CD4-positive, alpha-beta T cell (primary cell): Measurements from ENCODE around the gene HDAC4. TPM values are rescaled to one million over a fixed set of nuclear protein-coding genes. Genes with fewer than 3 reads are reported as not detected.

Source experiments
- ATAC-seq: fragments of 200-7000 bp; cut with Tn5 transposase; one replicate; pipeline ENCODE4 v1.10.0; 2022; ENCODE audit warnings: mild to moderate bottlenecking; ENCODE audit not compliant: poor library complexity
- CTCF ChIA-PET: fragments of 350-600 bp; sonication (Branson Sonifier 250); formaldehyde crosslinking; loops from one replicate; lab custom pipeline; 2021; ENCODE audit warnings: antibody characterized with exemption, inconsistent platforms; lab: Charles Lee
- POLR2A ChIA-PET: fragments of 350-600 bp; sonication (Branson Sonifier 250); formaldehyde crosslinking; loops from one replicate; lab custom pipeline; 2021; ENCODE audit warnings: antibody characterized with exemption, inconsistent platforms; lab: Charles Lee
- DNase-seq, 14 experiments: peaks; one replicate each; pipeline ENCODE4 v3.0.0-alpha.2; 2013 to 2020; ENCODE audit warnings: mixed read lengths in 2 of 14
- H3K27ac ChIP-seq, 2 donors: one replicate each; pipeline versions ENCODE4 v1.5.1 to v1.7.0; 2013; ENCODE audit warnings: low read length in 2 of 2, low read depth in 1 of 2, mild to moderate bottlenecking in 1 of 2
- H3K27me3 ChIP-seq, 2 experiments: 1 replicate in 1 of 2; 2 replicates in 1 of 2; pipeline versions ENCODE4 v1.6.1 to v1.7.0; 2013; ENCODE audit warnings: low read length in 2 of 2, control low read depth in 1 of 2, mild to moderate bottlenecking in 1 of 2, moderate library complexity in 1 of 2; ENCODE audit not compliant: insufficient read depth in 2 of 2, control insufficient read depth in 1 of 2
- H3K36me3 ChIP-seq: one replicate; pipeline ENCODE4 v1.6.1; 2013; ENCODE audit warnings: low read length, control low read depth; ENCODE audit not compliant: insufficient read depth
- H3K4me1 ChIP-seq: one replicate; pipeline ENCODE4 v1.6.1; 2013; ENCODE audit warnings: low read length, control low read depth; ENCODE audit not compliant: insufficient read depth
- H3K4me3 ChIP-seq: one replicate; pipeline ENCODE4 v1.5.1; 2013; ENCODE audit warnings: mild to moderate bottlenecking, low read length, moderate library complexity
- H3K9me3 ChIP-seq, 2 experiments: 1 replicate in 1 of 2; 2 replicates in 1 of 2; pipeline versions ENCODE4 v1.6.1 to v1.7.0; 2013; ENCODE audit warnings: low read length in 2 of 2, mild to moderate bottlenecking in 2 of 2, control low read depth in 1 of 2, moderate library complexity in 1 of 2; ENCODE audit not compliant: control insufficient read depth in 1 of 2, insufficient read depth in 1 of 2
- H3K27ac Mint-ChIP-seq: one replicate; pipeline ENCODE4 v1.8.0; 2020; ENCODE audit warnings: mixed read lengths
- H3K27me3 Mint-ChIP-seq: one replicate; pipeline ENCODE4 v1.8.0; 2021; ENCODE audit warnings: mixed read lengths
- H3K36me3 Mint-ChIP-seq: one replicate; pipeline ENCODE4 v1.8.0; 2021; ENCODE audit warnings: low read depth, mixed read lengths
- H3K4me1 Mint-ChIP-seq: one replicate; pipeline ENCODE4 v1.8.0; 2021; ENCODE audit warnings: low read depth, mixed read lengths
- H3K4me3 Mint-ChIP-seq: one replicate; pipeline ENCODE4 v1.8.0; 2020; ENCODE audit warnings: mild to moderate bottlenecking, mixed read lengths
- H3K9me3 Mint-ChIP-seq: one replicate; pipeline ENCODE4 v1.8.0; 2020; ENCODE audit warnings: mixed read lengths
- intact Hi-C, 2 experiments: fragments of 100-400 bp; cut with DNase I in 1 of 2; cut with micrococcal nuclease in 1 of 2; formaldehyde crosslinking; loops; one replicate each; pipeline versions ENCODE4 v1.15.1 to v1.9.0; 2023 to 2025; cut with DNase I, micrococcal nuclease
- total RNA-seq, 174 experiments: library from RNA in 2 of 174; stranded (reverse) in 2 of 174; gene quantifications; one replicate each; pipeline ENCODE4 v1.2.3 and lab custom pipeline; 2021 to 2026
- TF ChIP-seq, protein P1 (sequence below): fragments of 200-600 bp; IDR thresholded peaks from one replicate; pipeline ENCODE4 v1.8.0; 2022; ENCODE audit warnings: antibody characterized with exemption, mild to moderate bottlenecking

HDAC4 gene
- total RNA-seq, 2 experiments from 2014 or later, result 45.3 to 49.2 TPM

- CTCF ChIA-PET, result no interaction called here
- peaks cover 62% of the 10 kb centered on the region for H3K36me3 ChIP-seq
- TF ChIP-seq, protein P1, sequence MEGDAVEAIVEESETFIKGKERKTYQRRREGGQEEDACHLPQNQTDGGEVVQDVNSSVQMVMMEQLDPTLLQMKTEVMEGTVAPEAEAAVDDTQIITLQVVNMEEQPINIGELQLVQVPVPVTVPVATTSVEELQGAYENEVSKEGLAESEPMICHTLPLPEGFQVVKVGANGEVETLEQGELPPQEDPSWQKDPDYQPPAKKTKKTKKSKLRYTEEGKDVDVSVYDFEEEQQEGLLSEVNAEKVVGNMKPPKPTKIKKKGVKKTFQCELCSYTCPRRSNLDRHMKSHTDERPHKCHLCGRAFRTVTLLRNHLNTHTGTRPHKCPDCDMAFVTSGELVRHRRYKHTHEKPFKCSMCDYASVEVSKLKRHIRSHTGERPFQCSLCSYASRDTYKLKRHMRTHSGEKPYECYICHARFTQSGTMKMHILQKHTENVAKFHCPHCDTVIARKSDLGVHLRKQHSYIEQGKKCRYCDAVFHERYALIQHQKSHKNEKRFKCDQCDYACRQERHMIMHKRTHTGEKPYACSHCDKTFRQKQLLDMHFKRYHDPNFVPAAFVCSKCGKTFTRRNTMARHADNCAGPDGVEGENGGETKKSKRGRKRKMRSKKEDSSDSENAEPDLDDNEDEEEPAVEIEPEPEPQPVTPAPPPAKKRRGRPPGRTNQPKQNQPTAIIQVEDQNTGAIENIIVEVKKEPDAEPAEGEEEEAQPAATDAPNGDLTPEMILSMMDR, result no peak
- no peaks in the 10 kb centered on the region for H3K27me3 ChIP-seq
- ATAC-seq (no peak), DNase-seq (peak in 1 of 14 experiments; percentile 3)
- H3K4me1 Mint-ChIP-seq, result no peaks in the 10 kb centered on the region
- H3K36me3 Mint-ChIP-seq, result peaks cover 52% of the 10 kb centered on the region
- no peaks in the 10 kb centered on the region for H3K27me3 Mint-ChIP-seq
- intact Hi-C loops, result no loop called here
- H3K4me3 Mint-ChIP-seq, result no peak overlapping the region
- H3K4me1 ChIP-seq, result no peaks in the 10 kb centered on the region
- no peak overlapping the region for H3K4me3 ChIP-seq
- H3K9me3 ChIP-seq, result peaks cover 5 to 19% of the 10 kb centered on the region in 2 experiments
- H3K27ac Mint-ChIP-seq, result no peak overlapping the region
- no peaks in the 10 kb centered on the region for H3K9me3 Mint-ChIP-seq
- POLR2A ChIA-PET, result no interaction called here
- H3K27ac ChIP-seq, result no peak overlapping the region
These were observed 344.9 kb downstream of the HDAC4 start for GRCh38 chr2:239055756-239056493.

- ATAC-seq (no peak), DNase-seq (no peak)
- intact Hi-C loops, result no loop called here
- Mint-ChIP-seq H3K4me3 (no peak overlapping the region), H3K27ac (no peak overlapping the region), H3K9me3 (no peaks in the 10 kb centered on the region), H3K27me3 (no peaks in the 10 kb centered on the region), H3K36me3 (peaks cover 45% of the 10 kb centered on the region), H3K4me1 (no peaks in the 10 kb centered on the region)
- ChIA-PET POLR2A (no interaction called here), CTCF (no interaction called here)
- TF ChIP-seq, protein P1, result no peak
- Histone ChIP-seq H3K4me3 (no peak overlapping the region), H3K9me3 (peaks cover 5 to 11% of the 10 kb centered on the region in 2 experiments), H3K4me1 (no peaks in the 10 kb centered on the region), H3K27ac (no peak overlapping the region), H3K27me3 (no peaks in the 10 kb centered on the region), H3K36me3 (peaks cover 58% of the 10 kb centered on the region)
These were observed 345.9 kb downstream of the HDAC4 start for GRCh38 chr2:239054921-239055320.

DNA sequence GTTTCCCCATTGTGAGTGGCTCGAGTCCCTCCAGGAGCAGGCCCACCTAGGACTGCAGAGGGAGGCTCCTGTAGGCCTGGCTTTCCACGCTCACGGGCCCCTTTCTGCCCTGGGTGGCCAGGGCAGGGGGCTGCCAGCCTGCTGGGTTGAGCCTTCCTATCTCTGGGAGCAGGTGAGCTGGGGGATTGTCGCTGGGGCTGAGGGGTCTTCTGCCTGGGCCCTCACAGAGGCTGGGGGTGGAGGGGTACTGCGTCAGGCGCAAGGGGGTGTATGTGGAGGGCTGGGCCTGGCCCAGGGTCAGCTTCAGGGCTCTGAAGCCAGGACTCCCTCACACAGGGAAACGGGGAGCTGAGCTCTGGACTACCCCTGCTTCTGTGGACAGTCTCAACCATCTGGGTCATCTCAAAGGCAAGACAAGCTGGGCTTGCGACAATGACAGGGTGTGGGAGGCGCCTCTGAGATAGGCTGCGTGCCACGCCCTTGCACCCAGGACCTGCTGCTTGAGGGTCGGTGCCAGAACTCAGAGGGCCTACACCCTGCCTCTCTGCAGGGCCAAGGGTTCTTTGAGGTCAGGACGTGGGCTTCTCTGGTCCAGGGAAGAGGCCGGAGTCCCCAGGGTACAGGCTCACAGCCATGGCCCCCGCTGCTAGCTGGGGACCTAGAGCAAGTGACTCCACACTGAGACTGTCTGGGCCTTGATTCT lies 346.9 kb downstream of the HDAC4 start:
- H3K27ac ChIP-seq, result no peak overlapping the region
- ATAC-seq, result no peak
- peak in 1 of 14 experiments; percentile 1 for DNase-seq
- intact Hi-C loops, result no loop called here
- ChIA-PET CTCF (no interaction called here), POLR2A (no interaction called here)
- H3K4me1 ChIP-seq, result no peaks in the 10 kb centered on the region
- H3K4me3 ChIP-seq, result no peak overlapping the region
- Mint-ChIP-seq H3K9me3 (no peaks in the 10 kb centered on the region), H3K27ac (no peak overlapping the region), H3K36me3 (peaks cover 45% of the 10 kb centered on the region), H3K27me3 (no peaks in the 10 kb centered on the region), H3K4me1 (no peaks in the 10 kb centered on the region), H3K4me3 (no peak overlapping the region)
- peaks cover 4 to 5% of the 10 kb centered on the region in 2 experiments for H3K9me3 ChIP-seq
- peaks cover 49% of the 10 kb centered on the region for H3K36me3 ChIP-seq
- H3K27me3 ChIP-seq, result no peaks in the 10 kb centered on the region
- TF ChIP-seq, protein P1, result no peak
